GM12878 (cell line): Measurements from ENCODE around the gene MOB2. TPM values are rescaled to one million over a fixed set of nuclear protein-coding genes. Genes with fewer than 3 reads are reported as not detected.

Experiments
- ATAC-seq: fragments of 200-7000 bp; cut with Tn5 transposase; 3 replicates; pipeline ENCODE4 v1.9.1; 2020; ENCODE audit warnings: mild to moderate bottlenecking, moderate library complexity
- BruUV-seq: library from RNA; stranded (reverse); fragments of 400-500 nt; replicated peaks from 2 replicates; lab custom pipeline; 2021; lab: Mats Ljungman, UMichigan
- CTCF ChIA-PET: fragments of 300-600 bp; sonication (Branson Sonifier 250); formaldehyde crosslinking; extraction: SDS; loops from one replicate; lab custom pipeline; 2021; ENCODE audit warnings: inconsistent platforms; lab: Yijun Ruan, JAX
- POLR2A ChIA-PET: fragments of 350-600 bp; formaldehyde crosslinking; extraction: SDS; loops from one replicate; lab custom pipeline; 2021; ENCODE audit warnings: inconsistent platforms; lab: Charles Lee
- RAD21 ChIA-PET: fragments of 300-600 bp; sonication (Branson Sonifier 250); formaldehyde crosslinking; loops from one replicate; lab custom pipeline; 2023; ENCODE audit warnings: antibody characterized with exemption; ENCODE audit not compliant: unreplicated experiment; lab: Charles Lee
- SMC1A ChIA-PET: fragments of 300-600 bp; sonication (Branson Sonifier 250); formaldehyde crosslinking; loops from one replicate; lab custom pipeline; 2023; ENCODE audit not compliant: unreplicated experiment, uncharacterized antibody; lab: Charles Lee
- DNase-seq: peaks from one replicate; pipeline ENCODE4 v3.0.0-alpha.2; 2011; ENCODE audit warnings: low read depth, low spot score
- FAIRE-seq: peaks from 3 replicates; lab custom pipeline; 2011; peaks lifted over from hg19 to GRCh38; lab: Jason Lieb, UNC
- H2AFZ ChIP-seq: 2 replicates; pipeline ENCODE4 v1.6.0; 2011; ENCODE audit warnings: low read depth, low read length, control low read depth; ENCODE audit not compliant: control insufficient read depth
- H3K27ac ChIP-seq: 2 replicates; pipeline ENCODE4 v1.5.1; 2011; ENCODE audit warnings: control low read depth; ENCODE audit not compliant: control insufficient read depth, insufficient read depth
- H3K27me3 ChIP-seq, 2 experiments: replicated peaks in 1 of 2; 2 replicates each; pipeline versions ENCODE4 v1.6.0 to v1.6.1; 2011; ENCODE audit warnings: low read length in 1 of 2; ENCODE audit not compliant: control insufficient read depth in 2 of 2, insufficient read depth in 2 of 2
- H3K36me3 ChIP-seq, 2 experiments: 2 replicates each; pipeline ENCODE4 v1.5.1; 2011; ENCODE audit warnings: low read length in 1 of 2; ENCODE audit not compliant: control insufficient read depth in 2 of 2, insufficient read depth in 2 of 2
- H3K4me1 ChIP-seq: 2 replicates; pipeline ENCODE4 v1.6.1; 2011; ENCODE audit warnings: mild to moderate bottlenecking, low read length, moderate library complexity, mixed read lengths; ENCODE audit not compliant: control insufficient read depth, insufficient read depth
- H3K4me2 ChIP-seq: 2 replicates; pipeline ENCODE4 v1.6.0; 2011; ENCODE audit warnings: control low read depth; ENCODE audit not compliant: control insufficient read depth, insufficient read depth
- H3K4me3 ChIP-seq: fragments of 200-600 bp; sonication (generic); 2 replicates; pipeline ENCODE4 v1.5.1; 2016
- H3K79me2 ChIP-seq: 2 replicates; pipeline ENCODE4 v1.6.0; 2011; ENCODE audit warnings: low read length; ENCODE audit not compliant: control insufficient read depth, insufficient read depth
- H3K9ac ChIP-seq: 2 replicates; pipeline ENCODE4 v1.8.0; 2011; ENCODE audit warnings: low read length, control low read depth, mixed read lengths; ENCODE audit not compliant: control insufficient read depth, insufficient read depth
- H3K9me3 ChIP-seq: replicated peaks from 3 replicates; pipeline ENCODE4 v1.5.1; 2011; ENCODE audit warnings: mild to moderate bottlenecking, low read length; ENCODE audit not compliant: control insufficient read depth, insufficient read depth
- H4K20me1 ChIP-seq: 2 replicates; pipeline ENCODE4 v1.6.0; 2011; ENCODE audit not compliant: control insufficient read depth, insufficient read depth
- ASH2L ChIP-seq: fragments of 300-600, 200-600 bp; sonication (generic); IDR thresholded peaks from 2 replicates; pipeline ENCODE4 v1.6.1; 2017; ENCODE audit warnings: low read depth, mild to moderate bottlenecking, borderline replicate concordance
- CBX3 ChIP-seq: fragments of 200-600 bp; sonication (generic); IDR thresholded peaks from 2 replicates; pipeline ENCODE4 v1.6.1; 2016; ENCODE audit warnings: low read depth, borderline replicate concordance
- CEBPB ChIP-seq, 2 experiments: fragments of 150-350 bp in 1 of 2; IDR thresholded peaks; 2 replicates each; pipeline ENCODE4 v1.6.1; 2012 to 2014; ENCODE audit warnings: low read depth in 2 of 2, low read length in 2 of 2, borderline replicate concordance in 1 of 2, inconsistent platforms in 1 of 2
- ETV6 ChIP-seq, 2 experiments: fragments of 450-650 bp in 1 of 2; IDR thresholded peaks in 1 of 2; conservative IDR thresholded peaks in 1 of 2; 2 replicates each; pipeline ENCODE4 v1.6.1; 2014; ENCODE audit warnings: antibody characterized with exemption in 1 of 2, borderline replicate concordance in 1 of 2, low read depth in 1 of 2, mild to moderate bottlenecking in 1 of 2, moderate library complexity in 1 of 2
- FOS ChIP-seq: IDR thresholded peaks from 3 replicates; pipeline ENCODE4 v1.6.1; 2011; ENCODE audit warnings: borderline replicate concordance; ENCODE audit not compliant: insufficient read length; ENCODE audit errors: extremely low read depth
- KDM1A ChIP-seq: fragments of 200-600 bp; sonication (generic); IDR thresholded peaks from 2 replicates; pipeline ENCODE4 v1.6.1; 2016; ENCODE audit warnings: borderline replicate concordance
- NFYA ChIP-seq: IDR thresholded peaks from 2 replicates; pipeline ENCODE4 v1.6.1; 2011; ENCODE audit warnings: low read depth, mild to moderate bottlenecking, low read length, improper control_type of control experiment, borderline replicate concordance
- PML ChIP-seq: IDR thresholded peaks from 2 replicates; pipeline ENCODE4 v1.6.1; 2012; ENCODE audit warnings: low read length, inconsistent platforms
- RB1 ChIP-seq: fragments of 450-650 bp; formaldehyde crosslinking; IDR thresholded peaks from 2 replicates; pipeline ENCODE4 v1.6.1; 2017; ENCODE audit warnings: mild to moderate bottlenecking, borderline replicate concordance
- RUNX3 ChIP-seq: IDR thresholded peaks from 2 replicates; pipeline ENCODE4 v1.6.1; 2012; ENCODE audit warnings: low read length, inconsistent platforms
- STAT3 ChIP-seq: IDR thresholded peaks from 2 replicates; pipeline ENCODE4 v1.6.1; 2011; ENCODE audit warnings: low read depth, low read length, improper control_type of control experiment
- ZNF384 ChIP-seq: IDR thresholded peaks from 2 replicates; pipeline ENCODE4 v1.6.1; 2012; ENCODE audit warnings: low read depth, mild to moderate bottlenecking, low read length, improper control_type of control experiment, borderline replicate concordance
- WGBS: methylation state at CpG from one replicate; pipeline ENCODE4 v1.1.6; 2016; ENCODE audit warnings: low lambda C conversion rate; ENCODE audit not compliant: insufficient replicate concordance, insufficient coverage; ENCODE audit errors: missing lambda C conversion rate; 5-methylcytosine and 5-hydroxymethylcytosine counted together
- in situ Hi-C: fragments of 300-500 bp; cut with MboI; formaldehyde crosslinking; loops from 9 replicates; pipeline ENCODE4 v1.14.3; 2018; ENCODE audit warnings: mixed read lengths
- intact Hi-C: fragments of 100-400 bp; cut with micrococcal nuclease; formaldehyde crosslinking; loops from one replicate; pipeline ENCODE4 v1.14.2; 2022; ENCODE audit not compliant: unreplicated experiment
- polyA plus RNA-seq, 11 experiments: library from polyadenylated mRNA; depleted of rRNA in 4 of 11; unstranded in 6 of 11; stranded (reverse) in 5 of 11; fragments of >200 nt; fragmentation: Nextera tagmentation in 4 of 11; fragmentation: Illumina TruSeq in 1 of 11; extraction: Ambion mirVana in 4 of 11; extraction: Trizol in 1 of 11; gene quantifications; 1 replicate in 1 of 11; 2 replicates in 10 of 11; pipeline versions ENCODE4 v1.2.1 to v1.2.3, GENCODE V29; 2011 to 2016; ENCODE audit warnings: inconsistent platforms in 2 of 11, missing spikeins in 2 of 11, low read depth in 1 of 11
- total RNA-seq, 4 experiments: library from RNA; depleted of rRNA in 3 of 4; stranded (reverse); fragments of >200 nt in 3 of 4; fragmentation: Illumina TruSeq in 1 of 4; extraction: Trizol in 1 of 4; gene quantifications; 2 replicates each; pipeline versions ENCODE4 v1.2.1 to v1.2.3, GENCODE V29; 2013 to 2021
- TF ChIP-seq, protein P1 (sequence below): fragments of 450-650 bp; IDR thresholded peaks from 2 replicates; pipeline ENCODE4 v1.6.1; 2017; ENCODE audit warnings: mild to moderate bottlenecking, moderate library complexity
- TF ChIP-seq, protein P2 (sequence below): IDR thresholded peaks from 2 replicates; pipeline ENCODE4 v1.6.1; 2011; ENCODE audit warnings: mild to moderate bottlenecking, low read depth, low read length, moderate library complexity; ENCODE audit not compliant: insufficient replicate concordance
- TF ChIP-seq, protein P3 (sequence below): fragments of 450-650 bp; formaldehyde crosslinking; IDR thresholded peaks from 2 replicates; pipeline ENCODE4 v1.4.0; 2020; ENCODE audit warnings: mild to moderate bottlenecking, moderate library complexity

Gene MOB2
- total and polyA plus RNA-seq, 10 of the 15 experiments (the other 5 are each of a cell fraction or from before 2014, with no cell fraction given), result 0.10 to 34.6 (median 15.5) TPM

- TF ChIP-seq, protein P1, sequence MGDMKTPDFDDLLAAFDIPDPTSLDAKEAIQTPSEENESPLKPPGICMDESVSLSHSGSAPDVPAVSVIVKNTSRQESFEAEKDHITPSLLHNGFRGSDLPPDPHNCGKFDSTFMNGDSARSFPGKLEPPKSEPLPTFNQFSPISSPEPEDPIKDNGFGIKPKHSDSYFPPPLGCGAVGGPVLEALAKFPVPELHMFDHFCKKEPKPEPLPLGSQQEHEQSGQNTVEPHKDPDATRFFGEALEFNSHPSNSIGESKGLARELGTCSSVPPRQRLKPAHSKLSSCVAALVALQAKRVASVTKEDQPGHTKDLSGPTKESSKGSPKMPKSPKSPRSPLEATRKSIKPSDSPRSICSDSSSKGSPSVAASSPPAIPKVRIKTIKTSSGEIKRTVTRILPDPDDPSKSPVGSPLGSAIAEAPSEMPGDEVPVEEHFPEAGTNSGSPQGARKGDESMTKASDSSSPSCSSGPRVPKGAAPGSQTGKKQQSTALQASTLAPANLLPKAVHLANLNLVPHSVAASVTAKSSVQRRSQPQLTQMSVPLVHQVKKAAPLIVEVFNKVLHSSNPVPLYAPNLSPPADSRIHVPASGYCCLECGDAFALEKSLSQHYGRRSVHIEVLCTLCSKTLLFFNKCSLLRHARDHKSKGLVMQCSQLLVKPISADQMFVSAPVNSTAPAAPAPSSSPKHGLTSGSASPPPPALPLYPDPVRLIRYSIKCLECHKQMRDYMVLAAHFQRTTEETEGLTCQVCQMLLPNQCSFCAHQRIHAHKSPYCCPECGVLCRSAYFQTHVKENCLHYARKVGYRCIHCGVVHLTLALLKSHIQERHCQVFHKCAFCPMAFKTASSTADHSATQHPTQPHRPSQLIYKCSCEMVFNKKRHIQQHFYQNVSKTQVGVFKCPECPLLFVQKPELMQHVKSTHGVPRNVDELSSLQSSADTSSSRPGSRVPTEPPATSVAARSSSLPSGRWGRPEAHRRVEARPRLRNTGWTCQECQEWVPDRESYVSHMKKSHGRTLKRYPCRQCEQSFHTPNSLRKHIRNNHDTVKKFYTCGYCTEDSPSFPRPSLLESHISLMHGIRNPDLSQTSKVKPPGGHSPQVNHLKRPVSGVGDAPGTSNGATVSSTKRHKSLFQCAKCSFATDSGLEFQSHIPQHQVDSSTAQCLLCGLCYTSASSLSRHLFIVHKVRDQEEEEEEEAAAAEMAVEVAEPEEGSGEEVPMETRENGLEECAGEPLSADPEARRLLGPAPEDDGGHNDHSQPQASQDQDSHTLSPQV, result no peak
- TF ChIP-seq CEBPB (IDR thresholded peaks at IDR 0.05; ENCODE audit: borderline replicate concordance in 1 of 2, low read depth in 2 of 2, low read length in 2 of 2), result no peak
- TF ChIP-seq KDM1A, result no peak
- TF ChIP-seq ASH2L, result no peak
- no peak for TF ChIP-seq ZNF384
- TF ChIP-seq PML, result no peak
- no peak for TF ChIP-seq STAT3
- no peak for TF ChIP-seq ETV6 (conservative IDR thresholded peaks at IDR 0.05 in 1 of 2, IDR thresholded peaks at IDR 0.05 in 1 of 2; ENCODE audit: borderline replicate concordance in 1 of 2, low read depth in 1 of 2)
Measured at GRCh38 chr11:1497600-1497999, 11.0 kb upstream of the MOB2 start (continued).

- WGBS, result 98% methylated on average over 3 of the region's 3 CpGs
- no peak for FAIRE-seq
- DNase-seq, result no peak
- no peaks in the 10 kb centered on the region for H3K27me3 ChIP-seq
- no peak overlapping the region for H2AFZ ChIP-seq
- BruUV-seq, result no TSS peak
- H3K4me1 ChIP-seq, result peaks cover 3% of the 10 kb centered on the region; the same call in 1 of the 2 replicates
- no peak overlapping the region for H3K27ac ChIP-seq
- H3K4me2 ChIP-seq, result no peak overlapping the region
- ChIA-PET SMC1A (no interaction called here), POLR2A (no interaction called here), RAD21 (no interaction called here), CTCF (no interaction called here)
- H4K20me1 ChIP-seq, result no peaks in the 10 kb centered on the region
- no peak for ATAC-seq
- in situ Hi-C loops (no loop called here), intact Hi-C loops (no loop called here)
- H3K36me3 ChIP-seq, result peaks cover 0 to 4% of the 10 kb centered on the region in 2 experiments; a peak in 2 of 4 replicates
- H3K4me3 ChIP-seq, result no peak overlapping the region
- H3K9ac ChIP-seq, result no peak overlapping the region
- no peaks in the 10 kb centered on the region; the same call in none of the 2 replicates for H3K79me2 ChIP-seq
- peaks cover 2% of the 10 kb centered on the region; the same call in 2 of the 3 replicates for H3K9me3 ChIP-seq
- no peak for TF ChIP-seq RB1
- TF ChIP-seq CBX3, result no peak
- TF ChIP-seq FOS, result no peak
- TF ChIP-seq, protein P2, sequence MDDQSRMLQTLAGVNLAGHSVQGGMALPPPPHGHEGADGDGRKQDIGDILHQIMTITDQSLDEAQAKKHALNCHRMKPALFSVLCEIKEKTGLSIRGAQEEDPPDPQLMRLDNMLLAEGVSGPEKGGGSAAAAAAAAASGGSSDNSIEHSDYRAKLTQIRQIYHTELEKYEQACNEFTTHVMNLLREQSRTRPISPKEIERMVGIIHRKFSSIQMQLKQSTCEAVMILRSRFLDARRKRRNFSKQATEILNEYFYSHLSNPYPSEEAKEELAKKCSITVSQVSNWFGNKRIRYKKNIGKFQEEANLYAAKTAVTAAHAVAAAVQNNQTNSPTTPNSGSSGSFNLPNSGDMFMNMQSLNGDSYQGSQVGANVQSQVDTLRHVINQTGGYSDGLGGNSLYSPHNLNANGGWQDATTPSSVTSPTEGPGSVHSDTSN, result no peak
- no peak for TF ChIP-seq NFYA
- TF ChIP-seq, protein P3, sequence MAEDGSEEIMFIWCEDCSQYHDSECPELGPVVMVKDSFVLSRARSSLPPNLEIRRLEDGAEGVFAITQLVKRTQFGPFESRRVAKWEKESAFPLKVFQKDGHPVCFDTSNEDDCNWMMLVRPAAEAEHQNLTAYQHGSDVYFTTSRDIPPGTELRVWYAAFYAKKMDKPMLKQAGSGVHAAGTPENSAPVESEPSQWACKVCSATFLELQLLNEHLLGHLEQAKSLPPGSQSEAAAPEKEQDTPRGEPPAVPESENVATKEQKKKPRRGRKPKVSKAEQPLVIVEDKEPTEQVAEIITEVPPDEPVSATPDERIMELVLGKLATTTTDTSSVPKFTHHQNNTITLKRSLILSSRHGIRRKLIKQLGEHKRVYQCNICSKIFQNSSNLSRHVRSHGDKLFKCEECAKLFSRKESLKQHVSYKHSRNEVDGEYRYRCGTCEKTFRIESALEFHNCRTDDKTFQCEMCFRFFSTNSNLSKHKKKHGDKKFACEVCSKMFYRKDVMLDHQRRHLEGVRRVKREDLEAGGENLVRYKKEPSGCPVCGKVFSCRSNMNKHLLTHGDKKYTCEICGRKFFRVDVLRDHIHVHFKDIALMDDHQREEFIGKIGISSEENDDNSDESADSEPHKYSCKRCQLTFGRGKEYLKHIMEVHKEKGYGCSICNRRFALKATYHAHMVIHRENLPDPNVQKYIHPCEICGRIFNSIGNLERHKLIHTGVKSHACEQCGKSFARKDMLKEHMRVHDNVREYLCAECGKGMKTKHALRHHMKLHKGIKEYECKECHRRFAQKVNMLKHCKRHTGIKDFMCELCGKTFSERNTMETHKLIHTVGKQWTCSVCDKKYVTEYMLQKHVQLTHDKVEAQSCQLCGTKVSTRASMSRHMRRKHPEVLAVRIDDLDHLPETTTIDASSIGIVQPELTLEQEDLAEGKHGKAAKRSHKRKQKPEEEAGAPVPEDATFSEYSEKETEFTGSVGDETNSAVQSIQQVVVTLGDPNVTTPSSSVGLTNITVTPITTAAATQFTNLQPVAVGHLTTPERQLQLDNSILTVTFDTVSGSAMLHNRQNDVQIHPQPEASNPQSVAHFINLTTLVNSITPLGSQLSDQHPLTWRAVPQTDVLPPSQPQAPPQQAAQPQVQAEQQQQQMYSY (CRISPR knock-in tag), result no peak
- no peak for TF ChIP-seq RUNX3
Measured at GRCh38 chr11:1496761-1497095, 10.1 kb upstream of the MOB2 start.
